HT1080 (cell line): ENCODE data around the gene GNGT2. TPM values are rescaled to one million over a fixed set of nuclear protein-coding genes. Genes with fewer than 3 reads are reported as not detected.
A peak's percentile ranks its signal among the peaks of the same experiment; 100 is the strongest.

ENCODE experiments used
- DNase-seq: peaks from one replicate; pipeline ENCODE4 v3.0.0-alpha.2; 2015; ENCODE audit warnings: low read depth
- polyA plus RNA-seq, 2 experiments: library from polyadenylated mRNA; depleted of rRNA; stranded (reverse); fragments of >200 nt; gene quantifications; 2 replicates each; pipeline ENCODE4 v1.2.3, GENCODE V29; 2015
- total RNA-seq: library from RNA; depleted of rRNA; stranded (reverse); fragments of >200 nt; shearing (Covaris generic); gene quantifications from 2 replicates; pipeline ENCODE4 v1.2.3, GENCODE V29; 2014; rRNA removed

GNGT2 gene
- total RNA-seq = 10.9 and 17.1 TPM in 2 replicates
- 2.7 and 3.7 TPM in 2 replicates for polyA plus RNA-seq (2015; cell fraction: cytosol; rRNA removed)
- 3.1 and 3.2 TPM in 2 replicates for polyA plus RNA-seq (2015; cell fraction: nucleus; rRNA removed)

DNA sequence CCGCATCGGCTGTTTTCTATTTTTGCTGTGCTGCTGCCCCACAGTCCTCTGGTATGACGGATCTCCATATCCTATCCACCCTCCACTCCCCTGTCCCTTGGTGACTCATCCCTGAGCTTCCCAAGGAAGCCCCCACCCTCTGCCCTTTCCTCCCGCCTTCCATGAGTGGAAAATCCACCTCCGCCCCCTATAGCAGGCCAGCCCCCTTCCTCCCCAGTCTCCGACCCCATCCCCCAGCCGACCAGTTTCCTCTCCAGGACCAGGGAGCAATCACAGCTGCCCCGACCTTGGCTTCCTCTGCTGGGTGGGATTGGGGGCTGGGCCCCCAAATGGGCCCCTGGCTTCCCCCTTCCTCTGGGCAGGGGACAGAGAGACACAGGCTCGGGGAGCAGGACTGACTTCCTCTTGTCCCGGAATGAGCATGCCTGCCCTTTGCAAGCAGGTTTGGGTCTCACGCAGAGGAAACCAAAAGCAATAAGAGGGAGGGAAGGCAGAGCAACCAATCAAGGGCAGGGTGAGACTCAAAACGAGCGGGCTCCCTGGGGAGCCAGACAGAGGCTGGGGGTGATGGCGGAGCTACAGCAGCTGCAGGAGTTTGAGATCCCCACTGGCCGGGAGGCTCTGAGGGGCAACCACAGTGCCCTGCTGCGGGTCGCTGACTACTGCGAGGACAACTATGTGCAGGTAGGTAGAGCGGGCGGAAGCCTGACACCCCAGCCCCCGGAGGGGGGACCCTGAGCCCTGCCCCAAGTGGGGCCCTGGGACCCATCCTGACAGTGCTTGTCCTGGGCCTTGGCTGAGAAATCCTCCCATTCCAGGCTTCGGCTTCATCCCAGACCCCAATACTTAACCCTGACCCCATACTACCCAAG is at the start of gene GNGT2, which contains the start of gene ABI3:
Gene GNGT2 (minus strand): TSS at position 417 of the 872 bp plus-strand sequence. CDS start 3,152 bp downstream, outside the sequence.
Gene ABI3 (plus strand): TSS at position 550 of the 872 bp plus-strand sequence. CDS start 18 bp downstream, at position 568.
- DNase-seq = peak; percentile 88

DNA sequence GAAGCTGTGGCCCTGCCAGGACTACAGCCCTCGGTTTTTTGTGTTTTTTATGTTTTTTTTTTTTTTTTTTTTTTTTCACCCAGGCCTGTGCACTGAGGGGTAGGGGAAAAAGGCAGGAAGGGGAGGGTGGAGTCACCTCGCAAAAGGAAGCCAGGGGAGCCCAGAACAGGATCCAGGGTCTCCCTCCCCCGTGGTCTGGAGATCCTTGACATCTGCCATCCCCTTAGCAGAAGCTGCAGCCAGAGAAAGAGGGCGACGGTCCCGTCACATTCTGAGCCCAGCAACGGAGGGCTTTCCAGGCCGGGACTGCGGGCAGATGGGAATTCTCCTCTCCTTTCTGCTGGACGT is 49.3 kb upstream of the GNGT2 start:
- DNase-seq = no peak

DNA sequence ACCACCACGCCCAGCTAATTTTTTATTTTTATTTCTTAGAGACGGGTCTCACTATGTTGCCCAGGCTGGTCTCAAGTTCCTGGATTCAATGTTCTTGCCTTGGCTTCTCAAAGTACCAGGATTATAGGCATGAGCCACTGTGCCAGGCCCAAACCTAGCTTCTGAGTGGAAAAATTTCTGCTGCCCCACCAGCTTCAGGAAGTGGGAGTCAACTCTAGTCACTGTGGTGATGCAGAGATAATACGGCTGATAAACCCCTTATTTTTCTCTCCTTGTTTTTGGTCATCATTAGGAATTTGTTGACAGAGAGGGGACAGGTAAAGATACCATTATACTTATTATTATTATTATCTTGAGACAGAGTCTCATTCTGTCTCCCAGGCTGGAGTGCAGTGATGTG is 48.0 kb upstream of the GNGT2 start:
- DNase-seq = no peak

DNA sequence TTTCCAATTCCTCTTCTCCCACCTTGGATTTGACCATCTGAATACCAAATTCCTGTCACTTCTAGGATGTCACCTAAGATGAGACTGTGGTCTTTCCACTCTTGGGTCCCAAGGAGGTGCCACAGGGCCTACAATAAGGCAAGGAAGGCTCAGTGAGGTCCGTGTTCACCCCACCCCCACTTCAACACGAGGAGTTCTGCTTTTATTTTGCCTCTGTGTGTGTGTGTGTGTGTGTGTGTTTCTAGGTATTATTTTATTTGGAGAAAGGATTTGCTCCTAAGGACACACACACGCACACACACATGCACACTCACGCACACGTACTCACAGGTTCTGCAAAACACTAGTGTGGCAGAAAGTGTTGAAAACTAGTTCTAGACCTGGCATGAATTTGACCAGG is 44.8 kb upstream of the GNGT2 start:
- DNase-seq = no peak

DNA sequence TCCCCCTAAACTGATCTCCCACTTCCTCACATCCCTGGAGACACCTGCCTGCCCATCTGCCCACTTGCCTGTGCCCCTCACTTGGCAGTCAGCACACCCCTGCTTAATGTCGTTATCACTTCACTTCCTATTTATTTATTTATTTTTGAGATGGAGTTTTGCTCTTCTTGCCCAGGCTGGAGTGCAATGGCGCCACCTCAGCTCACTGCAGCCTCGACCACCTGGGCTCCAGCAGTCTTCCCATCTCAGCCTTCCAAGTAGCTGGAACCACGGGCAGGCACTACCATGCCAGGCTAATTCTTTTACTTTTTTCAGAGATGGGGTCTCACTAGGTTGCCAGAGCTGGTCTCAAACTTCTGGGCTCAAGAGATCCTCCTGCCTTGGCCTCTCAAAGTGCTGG is 43.7 kb upstream of the GNGT2 start:
- DNase-seq = no peak

DNA sequence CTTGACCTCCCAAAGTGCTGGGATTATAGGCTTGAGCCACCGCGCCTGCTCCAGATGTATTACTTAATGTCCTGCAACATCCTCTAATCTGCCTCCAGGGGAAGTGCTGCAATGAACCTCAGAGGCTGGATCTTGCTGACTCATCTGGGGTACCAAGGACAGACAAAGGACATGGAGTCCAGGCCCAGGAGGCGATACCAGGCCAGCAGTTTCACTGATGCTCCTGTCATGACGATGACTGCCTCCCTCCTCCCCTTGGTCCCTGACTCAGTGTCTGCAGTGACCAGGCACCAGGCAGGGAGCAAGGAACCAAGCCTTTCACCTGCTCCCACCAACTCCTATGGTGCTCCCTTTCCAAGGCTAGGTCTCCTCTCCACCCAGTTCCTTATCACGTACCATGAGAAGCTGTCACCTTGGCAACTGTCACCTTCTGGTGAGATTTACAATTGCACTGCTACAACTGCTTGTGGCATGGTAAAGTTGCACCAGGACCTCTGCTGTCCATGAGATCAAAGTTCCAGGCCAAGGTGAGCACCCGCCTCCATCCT is 41.8 kb upstream of the GNGT2 start:
- peak; percentile 29 for DNase-seq

DNA sequence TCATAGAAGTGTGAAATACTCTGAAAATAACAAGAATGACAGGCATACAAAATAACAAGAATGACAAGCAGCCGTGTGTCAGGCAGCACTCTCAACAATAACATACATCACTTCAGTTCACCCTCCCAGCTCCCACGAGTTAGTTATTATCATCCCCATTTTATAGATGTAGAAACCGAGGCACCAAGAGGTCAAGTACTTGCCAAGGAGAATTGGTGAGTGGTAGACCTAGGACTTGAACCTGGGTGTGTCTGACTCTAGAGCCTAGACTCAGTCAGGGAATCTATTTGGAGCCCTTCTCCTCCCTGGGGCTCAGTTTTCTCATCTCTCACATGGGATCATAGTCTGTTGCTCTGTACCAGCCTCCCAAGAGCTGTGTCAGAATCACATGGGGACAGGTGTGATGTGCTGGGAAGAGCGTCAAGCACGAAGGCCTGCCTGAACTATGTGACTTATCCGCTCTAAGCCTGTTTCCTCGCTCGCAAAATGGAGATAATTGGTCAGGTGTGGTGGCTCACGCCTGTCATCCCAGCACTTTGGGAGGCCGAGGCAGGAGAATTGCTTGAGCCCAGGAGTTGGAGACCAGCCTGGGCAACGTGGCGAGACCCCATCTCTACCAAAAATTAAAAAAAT is 39.6 kb upstream of the GNGT2 start:
- no peak for DNase-seq

DNA sequence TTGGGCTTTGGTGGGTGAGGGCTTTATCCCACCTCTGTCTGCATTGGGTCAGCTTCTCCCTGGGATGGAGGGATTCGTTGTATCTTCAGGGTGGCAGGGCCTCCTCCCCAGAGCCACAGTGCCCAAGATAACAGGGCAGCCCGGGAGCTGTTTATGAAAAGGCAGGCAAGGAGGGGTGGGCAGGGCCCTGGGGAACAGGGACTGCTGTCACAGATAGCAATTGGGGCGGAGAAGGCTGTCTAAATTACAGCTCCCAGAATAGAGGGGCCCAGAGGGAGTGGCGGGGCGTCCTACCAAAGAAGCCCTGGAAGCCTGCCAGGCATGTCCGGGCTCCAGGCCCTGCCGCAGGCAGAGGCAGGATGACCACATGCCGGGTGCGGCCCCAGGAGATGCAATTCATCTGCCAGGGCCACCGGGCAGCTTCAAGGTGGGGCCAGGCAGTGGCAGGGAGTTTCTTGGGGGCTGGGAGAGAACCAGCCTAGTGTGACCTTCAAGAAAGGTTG is 39.0 kb upstream of the GNGT2 start:
- peak; percentile 14 for DNase-seq

DNA sequence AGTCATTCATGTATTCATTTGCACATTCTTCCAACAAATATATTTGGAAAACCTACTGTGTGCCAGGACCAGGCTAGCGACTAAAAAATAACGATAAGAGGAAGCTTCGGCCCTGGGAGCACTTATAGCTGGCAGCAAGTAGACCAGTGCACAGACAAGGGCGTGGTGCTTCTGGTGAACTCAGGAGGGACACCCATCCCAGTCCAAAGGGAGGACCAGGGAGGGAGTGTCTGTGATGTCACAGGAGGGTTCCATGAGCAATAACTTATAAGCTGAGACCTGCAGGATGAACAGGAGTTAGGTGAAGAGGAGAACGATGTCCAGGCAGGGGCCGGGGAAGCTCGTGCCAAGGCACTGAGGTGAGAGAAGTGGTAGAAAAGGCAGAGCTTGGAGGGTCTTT is 37.6 kb upstream of the GNGT2 start:
- no peak for DNase-seq

DNA sequence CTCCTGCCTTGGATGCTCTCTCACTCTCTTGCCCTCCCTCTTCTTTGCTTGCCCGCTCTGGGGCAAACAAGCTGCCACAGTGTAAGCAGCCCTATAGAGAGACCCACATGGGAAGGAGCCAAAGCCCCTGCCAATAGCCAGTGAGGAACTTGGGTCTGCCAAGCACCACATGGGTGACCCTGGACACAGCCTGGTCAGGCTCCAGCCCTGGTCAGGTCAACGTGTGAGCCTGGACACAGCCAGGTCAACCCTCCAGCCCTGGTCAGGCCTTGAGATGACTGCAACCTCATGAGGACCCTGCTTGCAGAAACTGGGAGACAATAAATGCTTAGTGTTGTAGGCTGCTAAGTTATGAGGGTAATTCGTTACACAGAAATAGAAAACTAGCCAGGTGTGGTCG is 34.5 kb upstream of the GNGT2 start:
- no peak for DNase-seq

DNA sequence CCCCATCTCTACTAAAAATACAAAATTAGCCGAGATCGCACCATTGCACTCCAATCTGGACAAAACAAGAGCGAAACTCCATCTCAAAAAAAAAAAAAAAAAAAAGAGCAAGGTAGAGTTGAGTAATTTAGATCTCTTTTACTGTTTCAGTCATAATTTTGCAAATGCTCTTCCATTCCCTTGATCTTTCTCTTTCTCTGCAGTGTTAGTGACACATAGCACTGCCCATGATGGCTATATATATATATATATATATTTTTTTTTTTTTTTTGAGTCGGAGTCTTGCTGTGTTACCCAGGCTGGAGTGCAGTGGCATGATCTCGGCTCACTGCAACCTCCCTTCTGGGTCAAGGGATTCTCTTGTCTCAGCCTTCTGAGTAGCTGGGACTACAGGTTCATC is 32.4 kb upstream of the GNGT2 start:
- no peak for DNase-seq

DNA sequence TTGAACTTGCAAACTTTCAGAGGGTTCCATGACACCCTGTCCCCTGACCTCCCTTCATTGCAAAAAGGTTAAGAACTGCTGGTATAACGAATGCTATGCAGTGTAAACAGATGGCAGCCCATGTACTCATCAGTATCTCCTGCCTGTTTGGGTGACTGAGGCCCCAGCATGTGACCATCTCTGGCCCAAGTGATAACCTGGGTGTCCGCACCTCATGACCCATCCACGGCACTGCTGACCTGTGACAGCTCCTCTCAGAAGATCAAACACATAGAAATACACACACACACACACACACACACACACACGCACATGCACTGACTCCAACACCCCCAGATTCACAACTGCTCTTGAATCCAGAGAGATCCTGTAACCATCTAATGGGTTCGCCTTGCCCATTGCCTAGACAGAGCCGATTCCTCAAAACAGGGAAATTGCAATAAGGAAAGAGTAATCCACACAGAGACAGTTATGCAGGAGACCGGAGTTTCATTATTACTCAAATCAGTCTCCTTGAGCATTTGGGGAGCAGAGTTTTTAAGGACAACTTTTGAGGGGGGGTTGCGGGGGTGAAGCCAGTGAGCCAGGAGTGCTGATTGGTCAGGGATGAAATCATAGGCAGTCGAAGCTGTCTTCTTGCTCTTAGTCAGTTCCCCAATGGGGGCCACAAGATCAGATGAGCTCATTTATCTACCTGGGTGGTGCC is 31.5 kb upstream of the GNGT2 start:
- no peak for DNase-seq

DNA sequence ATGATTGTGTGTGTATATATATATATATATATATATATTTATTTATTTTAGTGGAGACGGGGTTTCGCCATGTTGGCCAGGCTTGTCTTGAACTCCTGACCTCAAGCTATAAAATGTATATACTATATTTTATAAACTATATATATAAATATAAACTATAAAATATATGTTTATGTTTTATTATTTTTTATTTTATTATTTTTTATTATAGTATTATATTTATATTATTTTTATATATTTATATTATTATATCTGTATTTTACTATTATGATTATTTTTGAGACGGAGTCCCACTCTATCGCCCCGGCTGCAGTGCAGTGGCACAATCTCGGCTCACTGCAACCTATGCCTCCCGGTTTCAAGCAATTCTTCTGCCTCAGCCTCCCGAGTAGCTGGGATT is 30.7 kb upstream of the GNGT2 start:
- no peak for DNase-seq

DNA sequence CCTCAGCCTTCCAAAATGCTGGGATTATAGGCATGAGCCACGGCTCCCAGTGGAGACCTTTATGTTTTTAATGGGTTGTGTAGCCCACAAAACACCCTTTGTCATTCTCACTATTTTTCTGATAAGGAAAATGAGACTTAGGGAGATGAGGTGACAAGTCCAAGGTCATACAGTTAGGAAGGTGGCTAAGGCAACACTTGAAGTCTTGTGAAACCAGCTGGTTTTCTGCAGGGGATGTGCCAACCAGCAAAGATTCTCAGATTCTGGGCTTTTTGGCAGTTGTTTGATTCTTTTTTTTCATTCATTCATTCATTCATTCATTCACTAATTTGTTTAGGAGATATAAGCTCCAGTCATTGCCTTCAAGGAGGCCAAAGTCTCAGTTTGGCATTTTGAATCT is 30.2 kb upstream of the GNGT2 start:
- no peak for DNase-seq

DNA sequence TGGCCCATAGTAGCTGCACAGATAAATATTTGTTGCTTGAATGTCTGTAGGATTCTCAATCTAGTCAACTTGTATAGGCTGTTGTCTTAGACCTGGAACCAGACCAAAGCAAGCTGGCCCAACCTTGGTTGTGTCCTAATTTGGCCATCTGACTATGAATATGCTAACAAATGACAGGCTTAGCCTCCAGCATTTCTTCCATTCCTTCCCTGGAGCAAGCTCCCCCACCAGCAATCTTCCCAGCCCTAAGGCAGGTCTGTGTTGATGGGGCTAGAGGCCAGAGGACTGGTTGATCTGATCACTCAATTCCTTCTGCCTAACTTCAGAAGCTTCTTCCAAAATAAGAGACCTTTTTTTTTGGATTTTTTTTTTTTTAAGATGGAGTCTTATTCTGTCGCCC is 29.6 kb upstream of the GNGT2 start:
- no peak for DNase-seq

DNA sequence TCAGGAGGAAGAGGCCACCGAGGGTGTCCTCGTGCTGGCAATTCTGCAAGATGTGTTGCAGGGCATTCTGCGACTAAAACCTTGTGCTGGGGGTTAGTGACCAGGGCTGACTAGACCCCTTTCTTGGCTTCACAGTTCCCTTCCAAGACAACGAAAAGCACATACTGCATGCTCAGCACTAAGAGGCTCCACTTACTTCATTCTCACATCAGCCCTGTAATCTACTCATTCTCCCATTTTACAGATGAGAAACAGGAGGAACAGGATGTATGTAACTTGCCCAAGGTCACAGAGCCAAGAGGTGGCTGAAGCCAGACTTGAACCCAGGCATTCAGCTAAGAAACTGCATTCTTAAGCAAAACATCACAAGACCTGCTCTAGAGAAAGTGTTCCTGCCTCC is 25.5 kb upstream of the GNGT2 start:
- DNase-seq = no peak

DNA sequence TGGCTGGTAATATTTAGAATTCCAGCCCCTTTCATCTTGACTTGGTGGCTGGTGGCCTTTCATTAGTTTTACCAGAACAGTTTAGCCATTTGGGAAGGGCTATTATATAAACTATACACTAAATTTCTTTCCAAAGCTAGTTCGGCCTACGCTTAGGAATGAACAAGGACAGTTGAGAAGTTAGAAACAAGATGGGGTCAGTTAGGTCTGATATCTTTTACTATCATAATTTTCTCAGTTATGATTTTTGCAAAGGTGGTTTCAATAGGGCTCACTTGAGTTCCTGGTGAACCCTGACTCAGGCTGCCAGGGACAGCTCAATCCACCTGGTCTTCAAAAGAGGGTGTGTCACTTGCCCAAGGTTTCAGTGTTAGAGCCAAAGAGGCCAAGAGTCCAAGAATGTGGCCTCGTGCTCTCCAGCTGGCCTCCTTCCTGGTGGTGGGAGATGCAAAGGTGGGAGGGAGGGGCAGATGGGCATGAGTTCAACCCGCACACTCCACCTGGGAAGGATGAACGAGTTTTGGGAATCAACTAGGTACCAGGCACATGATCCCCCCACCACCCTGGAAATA is 24.2 kb upstream of the GNGT2 start:
- no peak for DNase-seq

DNA sequence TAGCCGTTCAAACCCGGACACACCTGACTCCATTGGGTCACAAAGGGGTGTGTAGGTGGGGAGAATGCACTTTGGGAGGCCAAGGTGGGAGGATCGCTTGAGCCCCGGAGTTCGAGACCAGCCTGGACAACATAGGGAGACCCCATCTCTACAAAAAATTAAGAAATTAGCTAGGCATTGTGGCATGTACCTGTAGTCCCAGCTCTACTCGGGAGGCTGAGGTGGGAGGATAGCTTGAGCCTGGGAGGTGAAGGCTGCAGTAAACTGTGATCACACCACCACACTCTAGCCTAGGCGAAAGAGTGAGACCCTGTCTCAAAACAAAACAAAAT is 21.2 kb upstream of the GNGT2 start:
- no peak for DNase-seq

DNA sequence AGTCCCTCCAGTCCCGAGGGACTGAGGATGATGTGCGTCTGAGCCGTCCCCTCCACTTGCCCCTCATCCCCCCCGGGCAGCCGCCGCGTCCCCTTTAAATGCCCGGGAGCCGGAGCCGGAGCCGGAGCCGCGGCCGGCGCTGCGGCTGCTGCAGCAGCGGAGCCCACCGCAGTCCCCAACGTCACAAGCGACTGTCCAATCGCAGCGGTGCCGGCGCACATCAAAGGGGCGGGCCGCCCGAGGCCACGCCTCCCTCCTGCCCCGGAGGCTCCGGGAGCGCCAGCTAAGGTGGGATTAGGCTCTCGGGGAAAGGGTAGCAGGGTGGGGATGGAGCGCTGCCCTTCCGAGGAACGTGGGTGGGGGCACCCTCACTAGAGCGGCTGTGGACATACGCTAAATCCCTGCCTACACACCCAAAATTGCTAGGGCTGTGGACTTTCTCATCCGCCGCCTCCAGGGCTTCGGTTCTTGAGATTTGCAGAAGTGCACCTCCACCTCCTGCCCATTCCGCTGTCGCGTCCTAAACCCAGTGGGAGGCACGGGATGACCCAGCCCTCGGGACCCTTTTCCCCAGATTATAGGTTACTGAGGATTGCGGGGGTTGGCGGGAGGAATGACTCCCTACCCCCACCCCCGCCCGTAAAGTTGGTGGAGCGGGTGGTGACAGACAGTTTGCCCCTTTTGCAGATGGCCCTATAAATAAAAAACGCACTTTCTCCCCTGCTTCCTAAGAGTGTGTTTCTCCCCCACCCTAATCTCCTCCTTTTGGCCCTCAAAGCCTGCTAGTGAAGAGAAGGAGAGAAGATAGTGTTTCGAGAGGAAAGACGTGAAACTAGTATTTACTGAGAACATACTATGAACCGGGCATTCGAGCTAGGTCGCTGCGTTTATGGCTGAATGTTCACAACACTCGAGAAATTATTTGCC is 20.5 kb upstream of the GNGT2 start, which contains the start of gene PHOSPHO1:
Gene PHOSPHO1 (minus strand): TSS at position 152 of the 927 bp plus-strand sequence. CDS start 4,096 bp downstream, outside the sequence.
- peak; percentile 72 for DNase-seq
